Right forelimb (tissue), 1 donor: ENCODE measurements around the gene TTYH3.
"Not testable (repeated sequence)": the region's sequence is repeated elsewhere in the genome, so short reads cannot be mapped to it uniquely, and the experiment has no call there.

Source experiments
- DNase-seq: peaks from one replicate; pipeline ENCODE4 v3.0.0-alpha.2; 2018

The TTYH3 gene

GRCh38 chr7:2603044-2603965 is 28.5 kb upstream of the TTYH3 start:
- DNase-seq: no peak

GRCh38 chr7:2604608-2605174 is 27.1 kb upstream of the TTYH3 start:
- DNase-seq: no peak

- DNase-seq: no peak
These were observed 25.9 kb upstream of the TTYH3 start for GRCh38 chr7:2605608-2606538.

- DNase-seq: no peak
These were observed 25.2 kb upstream of the TTYH3 start for GRCh38 chr7:2606539-2606936.

GRCh38 chr7:2607122-2607922 is 24.5 kb upstream of the TTYH3 start:
- peak; percentile 80 for DNase-seq

GRCh38 chr7:2607923-2608904 is 23.6 kb upstream of the TTYH3 start:
- no peak for DNase-seq

GRCh38 chr7:2608921-2609411 is 22.8 kb upstream of the TTYH3 start:
- no peak for DNase-seq

GRCh38 chr7:2609646-2610045 is 22.1 kb upstream of the TTYH3 start:
- not testable (repeated sequence) for DNase-seq

- DNase-seq: no peak
These were observed 21.3 kb upstream of the TTYH3 start for GRCh38 chr7:2610466-2610865.

- DNase-seq: no peak
These were observed 20.9 kb upstream of the TTYH3 start for GRCh38 chr7:2610898-2611297.

- no peak for DNase-seq
These were observed 20.4 kb upstream of the TTYH3 start for GRCh38 chr7:2611401-2611800.

GRCh38 chr7:2611922-2612321 is 19.9 kb upstream of the TTYH3 start:
- no peak for DNase-seq

GRCh38 chr7:2612445-2613097 is 19.2 kb upstream of the TTYH3 start:
- DNase-seq: no peak

GRCh38 chr7:2613098-2613930 is 18.5 kb upstream of the TTYH3 start:
- DNase-seq: no peak

GRCh38 chr7:2613931-2614600 is 17.7 kb upstream of the TTYH3 start:
- no peak for DNase-seq

- no peak for DNase-seq
These were observed 17.0 kb upstream of the TTYH3 start for GRCh38 chr7:2614631-2615330.

GRCh38 chr7:2616387-2617324 is 15.1 kb upstream of the TTYH3 start:
- no peak for DNase-seq
